GM19238 (cell line): Measurements from ENCODE around the gene CUL7.
"Not testable (repeated sequence)": the region's sequence is repeated elsewhere in the genome, so short reads cannot be mapped to it uniquely, and the experiment has no call there.

Experiments used
- DNase-seq: peaks from one replicate; pipeline ENCODE4 v3.0.0; 2011; ENCODE audit warnings: low spot score; ENCODE audit not compliant: insufficient read length

Gene CUL7

GRCh38 chr6:43053545-43054205 lies at the start of gene CUL7:
CUL7 (minus strand) TSS chr6:43053851; CDS start chr6:43052788, 1,063 bp downstream.
- peak; percentile 97 for DNase-seq

- DNase-seq = no peak
Observed at GRCh38 chr6:43101497-43101896, 47.8 kb upstream of the CUL7 start.

- DNase-seq = no peak
Observed at GRCh38 chr6:43097502-43097901, 43.9 kb upstream of the CUL7 start.

GRCh38 chr6:43097098-43097489 lies 43.4 kb upstream of the CUL7 start:
- DNase-seq = no peak

GRCh38 chr6:43096451-43097097 lies 42.9 kb upstream of the CUL7 start:
- DNase-seq = no peak

- DNase-seq = no peak
Observed at GRCh38 chr6:43095939-43096338, 42.3 kb upstream of the CUL7 start.

- DNase-seq = no peak
Observed at GRCh38 chr6:43093436-43094289, 40.0 kb upstream of the CUL7 start.

- DNase-seq = no peak
Observed at GRCh38 chr6:43092635-43093034, 39.0 kb upstream of the CUL7 start.

- no peak for DNase-seq
Observed at GRCh38 chr6:43091436-43091991, 37.9 kb upstream of the CUL7 start.

GRCh38 chr6:43091020-43091419 lies 37.4 kb upstream of the CUL7 start:
- DNase-seq = no peak

- no peak for DNase-seq
Observed at GRCh38 chr6:43090559-43090956, 36.9 kb upstream of the CUL7 start.

- no peak for DNase-seq
Observed at GRCh38 chr6:43089874-43090558, 36.4 kb upstream of the CUL7 start.

GRCh38 chr6:43089467-43089866 lies 35.8 kb upstream of the CUL7 start:
- DNase-seq = no peak

GRCh38 chr6:43088654-43089056 lies 35.0 kb upstream of the CUL7 start:
- no peak for DNase-seq

- DNase-seq = no peak
Observed at GRCh38 chr6:43086022-43086658, 32.5 kb upstream of the CUL7 start.

- DNase-seq = no peak
Observed at GRCh38 chr6:43082806-43083655, 29.4 kb upstream of the CUL7 start.

- not testable (repeated sequence) for DNase-seq
Observed at GRCh38 chr6:43081922-43082321, 28.3 kb upstream of the CUL7 start.

GRCh38 chr6:43081043-43081442 lies 27.4 kb upstream of the CUL7 start:
- DNase-seq = no peak

GRCh38 chr6:43078691-43079090 lies 25.0 kb upstream of the CUL7 start:
- no peak for DNase-seq

GRCh38 chr6:43077981-43078511 lies 24.4 kb upstream of the CUL7 start:
- no peak for DNase-seq
